Progenitor cell of endocrine pancreas (in vitro differentiated cells): Measurements from ENCODE around the gene TM9SF4. TPM values are rescaled to one million over a fixed set of nuclear protein-coding genes. Genes with fewer than 3 reads are reported as not detected.

Source experiments
- DNase-seq: peaks from one replicate; pipeline ENCODE4 v3.0.0; 2021; ENCODE audit warnings: low spot score; ENCODE audit not compliant: unreplicated experiment
- H3K27ac Mint-ChIP-seq: 2 replicates; pipeline ENCODE4 v1.8.0; 2021; ENCODE audit warnings: mild to moderate bottlenecking, moderate library complexity, mixed read lengths
- H3K27me3 Mint-ChIP-seq: 2 replicates; pipeline ENCODE4 v1.8.0; 2021; ENCODE audit warnings: mixed read lengths
- H3K36me3 Mint-ChIP-seq: 2 replicates; pipeline ENCODE4 v1.8.0; 2022; ENCODE audit warnings: mixed read lengths; ENCODE audit not compliant: insufficient read depth
- H3K4me1 Mint-ChIP-seq: 2 replicates; pipeline ENCODE4 v1.8.0; 2021; ENCODE audit warnings: low read depth, mixed read lengths
- H3K4me3 Mint-ChIP-seq: 2 replicates; pipeline ENCODE4 v1.8.0; 2021; ENCODE audit warnings: low read depth, mild to moderate bottlenecking, moderate library complexity, mixed read lengths
- H3K9me3 Mint-ChIP-seq: 2 replicates; pipeline ENCODE4 v1.8.0; 2021; ENCODE audit warnings: low read depth, mixed read lengths
- CTCF ChIP-seq: fragments of 200-600 bp; sonication (generic); IDR thresholded peaks from one replicate; pipeline ENCODE4 v1.5.0; 2021; ENCODE audit warnings: antibody characterized with exemption, mild to moderate bottlenecking; ENCODE audit not compliant: unreplicated experiment
- total RNA-seq: library from RNA; stranded (reverse); gene quantifications from 2 replicates; pipeline ENCODE4 v1.2.1, GENCODE V29; 2021

Gene TM9SF4
- total RNA-seq, 1 donor from 2014 or later, result 92.9 TPM

GRCh38 chr20:32157611-32158010, 48.1 kb downstream of the TM9SF4 start:
- Mint-ChIP-seq H3K4me1 (no peaks in the 10 kb centered on the region), H3K27me3 (no peaks in the 10 kb centered on the region), H3K4me3 (no peak overlapping the region), H3K36me3 (peaks cover 46% of the 10 kb centered on the region), H3K27ac (peak overlapping the region; percentile 67), H3K9me3 (no peaks in the 10 kb centered on the region)
- DNase-seq, result no peak
- no peak for TF ChIP-seq CTCF

GRCh38 chr20:32158351-32158750, 48.8 kb downstream of the TM9SF4 start:
- Mint-ChIP-seq H3K36me3 (peaks cover 41% of the 10 kb centered on the region), H3K9me3 (no peaks in the 10 kb centered on the region), H3K27ac (peak overlapping the region; percentile 76), H3K4me3 (no peak overlapping the region), H3K27me3 (no peaks in the 10 kb centered on the region), H3K4me1 (no peaks in the 10 kb centered on the region)
- DNase-seq, result no peak
- TF ChIP-seq CTCF, result no peak

- no peaks in the 10 kb centered on the region for H3K9me3 Mint-ChIP-seq
- peaks cover 38% of the 10 kb centered on the region for H3K36me3 Mint-ChIP-seq
Observed at GRCh38 chr20:32158943-32159660, 49.6 kb downstream of the TM9SF4 start.

GRCh38 chr20:32159766-32160221, 50.3 kb downstream of the TM9SF4 start:
- TF ChIP-seq CTCF, result no peak
- H3K4me3 Mint-ChIP-seq, result no peak overlapping the region
- H3K36me3 Mint-ChIP-seq, result peaks cover 37% of the 10 kb centered on the region
- no peak overlapping the region for H3K27ac Mint-ChIP-seq
- no peaks in the 10 kb centered on the region for H3K4me1 Mint-ChIP-seq
- H3K27me3 Mint-ChIP-seq, result no peaks in the 10 kb centered on the region
- H3K9me3 Mint-ChIP-seq, result no peaks in the 10 kb centered on the region
- DNase-seq, result no peak

More at GRCh38 chr20:32158943-32159660, 49.6 kb downstream of the TM9SF4 start:
- no peak overlapping the region for H3K27ac Mint-ChIP-seq
- no peak for TF ChIP-seq CTCF
- H3K4me1 Mint-ChIP-seq, result no peaks in the 10 kb centered on the region
- no peaks in the 10 kb centered on the region for H3K27me3 Mint-ChIP-seq
- no peak overlapping the region for H3K4me3 Mint-ChIP-seq
- DNase-seq, result no peak

- no peak for TF ChIP-seq CTCF
- no peaks in the 10 kb centered on the region for H3K4me1 Mint-ChIP-seq
- no peak overlapping the region for H3K4me3 Mint-ChIP-seq
- no peak for DNase-seq
- H3K27me3 Mint-ChIP-seq, result no peaks in the 10 kb centered on the region
- H3K36me3 Mint-ChIP-seq, result peaks cover 38% of the 10 kb centered on the region
- H3K9me3 Mint-ChIP-seq, result no peaks in the 10 kb centered on the region
- no peak overlapping the region for H3K27ac Mint-ChIP-seq
Observed at GRCh38 chr20:32160341-32160740, 50.8 kb downstream of the TM9SF4 start.
